Neural cell (in vitro differentiated cells): ENCODE results near the gene AMFR. TPM values are rescaled to one million over a fixed set of nuclear protein-coding genes. Genes with fewer than 3 reads are reported as not detected.

Experiments used
- H2AFZ ChIP-seq: fragments of 200-600, 300-800 bp; sonication (generic), shearing (Covaris generic); 2 replicates; pipeline ENCODE4 v1.6.0; 2014; ENCODE audit warnings: low read depth, mild to moderate bottlenecking, antibody characterized with exemption, low read length, moderate library complexity
- H3F3A ChIP-seq: fragments of 200-600 bp; shearing (Covaris generic); 2 replicates; pipeline ENCODE4 v1.6.1; 2016; ENCODE audit warnings: mild to moderate bottlenecking, moderate library complexity, mixed read lengths, antibody characterized with exemption, low read length; ENCODE audit not compliant: insufficient read depth, poor library complexity, severe bottlenecking
- H3K27ac ChIP-seq: fragments of 200-600, 300-800 bp; sonication (generic), shearing (Covaris generic); 2 replicates; pipeline ENCODE4 v1.5.1; 2014; ENCODE audit warnings: mild to moderate bottlenecking, low read length, moderate library complexity
- H3K27me3 ChIP-seq: fragments of 300-800, 200-600 bp; sonication (generic), shearing (Covaris generic); 2 replicates; pipeline ENCODE4 v1.6.0; 2014; ENCODE audit warnings: mild to moderate bottlenecking, low read depth, low read length, moderate library complexity; ENCODE audit not compliant: insufficient read depth
- H3K36me3 ChIP-seq: fragments of 300-800, 200-600 bp; sonication (generic), shearing (Covaris generic); 2 replicates; pipeline ENCODE4 v1.5.1; 2014; ENCODE audit warnings: mild to moderate bottlenecking, antibody characterized with exemption, low read length, moderate library complexity; ENCODE audit not compliant: insufficient read depth
- H3K4me2 ChIP-seq: fragments of 300-800, 200-600 bp; sonication (generic), shearing (Covaris generic); 2 replicates; pipeline ENCODE4 v1.6.0; 2014; ENCODE audit warnings: mild to moderate bottlenecking, low read length
- H3K4me3 ChIP-seq: fragments of 300-800, 200-600 bp; sonication (generic), shearing (Covaris generic); 2 replicates; pipeline ENCODE4 v1.5.1; 2014; ENCODE audit warnings: mild to moderate bottlenecking, low read length, moderate library complexity
- H3K79me2 ChIP-seq: fragments of 200-600 bp; shearing (Covaris generic); replicated peaks from 2 replicates; pipeline ENCODE4 v1.6.0; 2014; ENCODE audit warnings: mild to moderate bottlenecking, low read length, moderate library complexity; ENCODE audit not compliant: insufficient read depth
- H3K9ac ChIP-seq: fragments of 300-800, 200-600 bp; sonication (generic), shearing (Covaris generic); 2 replicates; pipeline ENCODE4 v1.6.1; 2016; ENCODE audit warnings: mild to moderate bottlenecking, low read length, mixed read lengths
- H3K9me2 ChIP-seq: fragments of 200-600 bp; shearing (Covaris generic); 2 replicates; pipeline ENCODE4 v1.6.1; 2016; ENCODE audit warnings: mild to moderate bottlenecking, low read length, mixed read lengths; ENCODE audit not compliant: insufficient read depth
- H3K9me3 ChIP-seq: fragments of 200-600, 300-800 bp; sonication (generic), shearing (Covaris generic); 2 replicates; pipeline ENCODE4 v1.6.1; 2016; ENCODE audit warnings: mild to moderate bottlenecking, mixed run types, low read length, moderate library complexity, mixed read lengths
- H4K20me1 ChIP-seq: fragments of 200-600 bp; shearing (Covaris generic); 2 replicates; pipeline ENCODE4 v1.6.1; 2016; ENCODE audit warnings: mild to moderate bottlenecking, mixed run types; ENCODE audit not compliant: insufficient read depth
- EP300 ChIP-seq: fragments of 450-650 bp; conservative IDR thresholded peaks from 2 replicates; pipeline ENCODE4 v1.6.1; 2014; ENCODE audit warnings: antibody characterized with exemption, mild to moderate bottlenecking, moderate library complexity; ENCODE audit not compliant: poor library complexity, severe bottlenecking
- EZH2 ChIP-seq: fragments of 200-600, 300-800 bp; shearing (Covaris generic), sonication (generic); IDR thresholded peaks from 2 replicates; pipeline ENCODE4 v1.6.1; 2014; ENCODE audit warnings: antibody characterized with exemption, low read length, borderline replicate concordance, mild to moderate bottlenecking; ENCODE audit not compliant: insufficient read depth, poor library complexity, severe bottlenecking
- MXI1 ChIP-seq: fragments of 450-650 bp; conservative IDR thresholded peaks from 2 replicates; pipeline ENCODE4 v1.6.1; 2014; ENCODE audit warnings: antibody characterized with exemption, mild to moderate bottlenecking; ENCODE audit not compliant: poor library complexity, severe bottlenecking
- POLR2AphosphoS5 ChIP-seq: IDR thresholded peaks from 2 replicates; pipeline ENCODE4 v1.6.1; 2012
- RAD21 ChIP-seq: fragments of 450-650 bp; conservative IDR thresholded peaks from 2 replicates; pipeline ENCODE4 v1.6.1; 2014; ENCODE audit warnings: antibody characterized with exemption, mild to moderate bottlenecking, moderate library complexity
- REST ChIP-seq: IDR thresholded peaks from 2 replicates; pipeline ENCODE4 v1.6.1; 2012; ENCODE audit warnings: borderline replicate concordance
- SMC3 ChIP-seq: fragments of 450-650 bp; conservative IDR thresholded peaks from 2 replicates; pipeline ENCODE4 v1.6.1; 2014; ENCODE audit warnings: antibody characterized with exemption, mild to moderate bottlenecking, moderate library complexity; ENCODE audit not compliant: poor library complexity
- TAF1 ChIP-seq: IDR thresholded peaks from 2 replicates; pipeline ENCODE4 v1.6.1; 2012; ENCODE audit warnings: low read depth
- polyA plus RNA-seq: library from polyadenylated mRNA; depleted of rRNA; stranded (reverse); fragments of >200 nt; gene quantifications from 2 replicates; pipeline ENCODE4 v1.2.3, GENCODE V29; 2014
- TF ChIP-seq, protein P1 (sequence below): fragments of 450-650 bp; IDR thresholded peaks from 2 replicates; pipeline ENCODE4 v1.5.1; 2014; ENCODE audit warnings: antibody characterized with exemption, mild to moderate bottlenecking, moderate library complexity; ENCODE audit not compliant: poor library complexity, severe bottlenecking

The AMFR gene
- polyA plus RNA-seq, 1 donor from 2014 or later = 101 TPM

GRCh38 chr16:56327071-56327928 is 98.0 kb downstream of the AMFR start:
- Histone ChIP-seq H3K4me2 (no peak overlapping the region), H3K9me2 (no peaks in the 10 kb centered on the region), H3K9me3 (no peaks in the 10 kb centered on the region), H3K36me3 (peaks cover 10% of the 10 kb centered on the region), H3F3A (no peaks in the 10 kb centered on the region), H3K79me2 (no peaks in the 10 kb centered on the region), H3K4me3 (no peak overlapping the region), H4K20me1 (no peaks in the 10 kb centered on the region), H3K9ac (no peak overlapping the region), H2AFZ (no peak overlapping the region), H3K27me3 (no peaks in the 10 kb centered on the region), H3K27ac (no peak overlapping the region)
- TF ChIP-seq, protein P1, sequence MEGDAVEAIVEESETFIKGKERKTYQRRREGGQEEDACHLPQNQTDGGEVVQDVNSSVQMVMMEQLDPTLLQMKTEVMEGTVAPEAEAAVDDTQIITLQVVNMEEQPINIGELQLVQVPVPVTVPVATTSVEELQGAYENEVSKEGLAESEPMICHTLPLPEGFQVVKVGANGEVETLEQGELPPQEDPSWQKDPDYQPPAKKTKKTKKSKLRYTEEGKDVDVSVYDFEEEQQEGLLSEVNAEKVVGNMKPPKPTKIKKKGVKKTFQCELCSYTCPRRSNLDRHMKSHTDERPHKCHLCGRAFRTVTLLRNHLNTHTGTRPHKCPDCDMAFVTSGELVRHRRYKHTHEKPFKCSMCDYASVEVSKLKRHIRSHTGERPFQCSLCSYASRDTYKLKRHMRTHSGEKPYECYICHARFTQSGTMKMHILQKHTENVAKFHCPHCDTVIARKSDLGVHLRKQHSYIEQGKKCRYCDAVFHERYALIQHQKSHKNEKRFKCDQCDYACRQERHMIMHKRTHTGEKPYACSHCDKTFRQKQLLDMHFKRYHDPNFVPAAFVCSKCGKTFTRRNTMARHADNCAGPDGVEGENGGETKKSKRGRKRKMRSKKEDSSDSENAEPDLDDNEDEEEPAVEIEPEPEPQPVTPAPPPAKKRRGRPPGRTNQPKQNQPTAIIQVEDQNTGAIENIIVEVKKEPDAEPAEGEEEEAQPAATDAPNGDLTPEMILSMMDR = no peak
- no peak for TF ChIP-seq SMC3
- TF ChIP-seq RAD21 = no peak
- TF ChIP-seq MXI1 = no peak
- no peak for TF ChIP-seq REST
- no peak for TF ChIP-seq POLR2AphosphoS5
- no peak for TF ChIP-seq EZH2
- TF ChIP-seq TAF1 = no peak
- TF ChIP-seq EP300 = no peak

DNA sequence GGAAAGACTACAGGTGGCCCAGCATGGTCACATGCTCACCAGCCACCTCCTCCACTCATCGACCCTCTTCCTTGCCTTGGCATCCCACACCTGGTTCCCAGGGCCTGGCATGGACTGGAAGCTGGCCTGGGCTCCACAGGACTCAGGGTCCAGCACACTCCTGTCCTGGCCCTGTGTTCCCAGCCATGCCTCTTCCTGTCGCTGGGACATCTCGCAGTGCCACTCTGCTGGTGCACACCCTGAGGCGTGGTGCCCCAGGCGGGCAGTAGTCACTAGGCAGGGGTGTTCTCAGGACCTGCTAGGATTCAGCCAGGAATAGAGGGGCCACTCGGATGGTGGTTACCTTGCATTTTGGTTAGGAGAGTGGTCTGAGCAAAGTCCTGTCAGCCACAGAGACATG is 99.4 kb downstream of the AMFR start:
- H2AFZ ChIP-seq = no peak overlapping the region
- no peak overlapping the region for H3K27ac ChIP-seq
- H3K4me2 ChIP-seq = no peak overlapping the region
- H3K9me3 ChIP-seq = no peaks in the 10 kb centered on the region
- no peak for TF ChIP-seq MXI1
- TF ChIP-seq POLR2AphosphoS5 = no peak
- no peak for TF ChIP-seq SMC3
- TF ChIP-seq EP300 = no peak
- TF ChIP-seq, protein P1 = no peak
- no peak for TF ChIP-seq REST
- TF ChIP-seq EZH2 = no peak
- no peak for TF ChIP-seq RAD21
- no peak for TF ChIP-seq TAF1
- no peaks in the 10 kb centered on the region for H4K20me1 ChIP-seq
- no peaks in the 10 kb centered on the region for H3K9me2 ChIP-seq
- H3K36me3 ChIP-seq = peaks cover 10% of the 10 kb centered on the region
- no peak overlapping the region for H3K9ac ChIP-seq
- no peaks in the 10 kb centered on the region for H3F3A ChIP-seq
- H3K79me2 ChIP-seq = no peaks in the 10 kb centered on the region
- H3K27me3 ChIP-seq = no peaks in the 10 kb centered on the region
- H3K4me3 ChIP-seq = no peak overlapping the region
